Thoracic aorta (tissue), 2 donors: ENCODE results near the gene PIGT. TPM values are rescaled to one million over a fixed set of nuclear protein-coding genes. Genes with fewer than 3 reads are reported as not detected.

Experiments used
- ATAC-seq: fragments of 150-250 bp; one replicate; pipeline ENCODE4 v1.8.0; 2017; ENCODE audit warnings: low read depth; ENCODE audit not compliant: insufficient number of reproducible peaks, low FRiP score
- DNase-seq: peaks from one replicate; pipeline ENCODE4 v3.0.0-alpha.2; 2020; ENCODE audit warnings: low spot score
- H3K27ac ChIP-seq, 2 donors: fragments of 200-600 bp; sonication (generic); 1 replicate in 1 of 2; 2 replicates in 1 of 2; pipeline ENCODE4 v1.5.1; 2016; ENCODE audit warnings: mild to moderate bottlenecking in 2 of 2, moderate library complexity in 2 of 2
- H3K27me3 ChIP-seq: fragments of 200-600 bp; sonication (generic); replicated peaks from 2 replicates; pipeline ENCODE4 v1.6.0; 2016; ENCODE audit warnings: mild to moderate bottlenecking; ENCODE audit not compliant: insufficient read depth
- H3K36me3 ChIP-seq: fragments of 200-600 bp; sonication (generic); one replicate; pipeline ENCODE4 v1.5.1; 2016
- H3K4me1 ChIP-seq, 2 donors: fragments of 200-600 bp; sonication (generic); 1 replicate in 1 of 2; 2 replicates in 1 of 2; pipeline versions ENCODE4 v1.5.1 to v1.6.0; 2016; ENCODE audit warnings: low read depth in 2 of 2, mild to moderate bottlenecking in 1 of 2; ENCODE audit not compliant: control insufficient read depth in 1 of 2
- H3K4me3 ChIP-seq: fragments of 200-600 bp; sonication (generic); 2 replicates; pipeline ENCODE4 v1.5.1; 2016; ENCODE audit warnings: mild to moderate bottlenecking
- H3K9me3 ChIP-seq: fragments of 200-600 bp; sonication (generic); 2 replicates; pipeline ENCODE4 v1.5.1; 2016
- total RNA-seq, 2 donors: library from RNA; depleted of rRNA; stranded (reverse); fragments of >200 nt; gene quantifications; one replicate each; pipeline versions ENCODE4 v1.1.0 to v1.2.3, GENCODE V29; 2016
- TF ChIP-seq, protein P1 (sequence below): fragments of 200-600 bp; sonication (generic); IDR thresholded peaks from one replicate; pipeline ENCODE4 v1.5.1; 2019; ENCODE audit warnings: antibody characterized with exemption

Gene PIGT
- total RNA-seq, 2 donors from 2014 or later, result 117 to 169 TPM

GRCh38 chr20:45420125-45420524 is 4.2 kb downstream of the PIGT start:
- Histone ChIP-seq H3K9me3 (no peaks in the 10 kb centered on the region), H3K27ac (peak overlapping the region; percentile 2 to 56), H3K36me3 (peaks cover 36% of the 10 kb centered on the region), H3K27me3 (no peaks in the 10 kb centered on the region), H3K4me3 (no peak overlapping the region), H3K4me1 (peaks cover 6 to 36% of the 10 kb centered on the region in 2 donors)
- ATAC-seq, result no peak
- TF ChIP-seq, protein P1, sequence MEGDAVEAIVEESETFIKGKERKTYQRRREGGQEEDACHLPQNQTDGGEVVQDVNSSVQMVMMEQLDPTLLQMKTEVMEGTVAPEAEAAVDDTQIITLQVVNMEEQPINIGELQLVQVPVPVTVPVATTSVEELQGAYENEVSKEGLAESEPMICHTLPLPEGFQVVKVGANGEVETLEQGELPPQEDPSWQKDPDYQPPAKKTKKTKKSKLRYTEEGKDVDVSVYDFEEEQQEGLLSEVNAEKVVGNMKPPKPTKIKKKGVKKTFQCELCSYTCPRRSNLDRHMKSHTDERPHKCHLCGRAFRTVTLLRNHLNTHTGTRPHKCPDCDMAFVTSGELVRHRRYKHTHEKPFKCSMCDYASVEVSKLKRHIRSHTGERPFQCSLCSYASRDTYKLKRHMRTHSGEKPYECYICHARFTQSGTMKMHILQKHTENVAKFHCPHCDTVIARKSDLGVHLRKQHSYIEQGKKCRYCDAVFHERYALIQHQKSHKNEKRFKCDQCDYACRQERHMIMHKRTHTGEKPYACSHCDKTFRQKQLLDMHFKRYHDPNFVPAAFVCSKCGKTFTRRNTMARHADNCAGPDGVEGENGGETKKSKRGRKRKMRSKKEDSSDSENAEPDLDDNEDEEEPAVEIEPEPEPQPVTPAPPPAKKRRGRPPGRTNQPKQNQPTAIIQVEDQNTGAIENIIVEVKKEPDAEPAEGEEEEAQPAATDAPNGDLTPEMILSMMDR, result no peak
- DNase-seq, result no peak

- no peaks in the 10 kb centered on the region for H3K9me3 ChIP-seq
- TF ChIP-seq, protein P1, result no peak
- H3K4me1 ChIP-seq, result peaks cover 0 to 11% of the 10 kb centered on the region in 2 donors
- DNase-seq, result no peak
- ATAC-seq, result no peak
- H3K27me3 ChIP-seq, result no peaks in the 10 kb centered on the region
- no peak overlapping the region for H3K4me3 ChIP-seq
- H3K27ac ChIP-seq, result no peak overlapping the region
- H3K36me3 ChIP-seq, result peaks cover 49% of the 10 kb centered on the region
These were observed 7.8 kb downstream of the PIGT start for GRCh38 chr20:45423700-45424099.

DNA sequence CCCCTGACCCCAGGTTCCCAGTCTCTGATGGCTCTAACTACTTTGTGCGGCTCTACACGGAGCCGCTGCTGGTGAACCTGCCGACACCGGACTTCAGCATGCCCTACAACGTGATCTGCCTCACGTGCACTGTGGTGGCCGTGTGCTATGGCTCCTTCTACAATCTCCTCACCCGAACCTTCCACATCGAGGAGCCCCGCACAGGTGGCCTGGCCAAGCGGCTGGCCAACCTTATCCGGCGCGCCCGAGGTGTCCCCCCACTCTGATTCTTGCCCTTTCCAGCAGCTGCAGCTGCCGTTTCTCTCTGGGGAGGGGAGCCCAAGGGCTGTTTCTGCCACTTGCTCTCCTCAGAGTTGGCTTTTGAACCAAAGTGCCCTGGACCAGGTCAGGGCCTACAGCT is 9.6 kb downstream of the PIGT start:
- Histone ChIP-seq H3K27ac (no peak overlapping the region), H3K4me3 (no peak overlapping the region), H3K36me3 (peaks cover 43% of the 10 kb centered on the region), H3K4me1 (no peaks in the 10 kb centered on the region), H3K9me3 (no peaks in the 10 kb centered on the region), H3K27me3 (no peaks in the 10 kb centered on the region)
- ATAC-seq, result no peak
- DNase-seq, result no peak
- TF ChIP-seq, protein P1, result no peak

DNA sequence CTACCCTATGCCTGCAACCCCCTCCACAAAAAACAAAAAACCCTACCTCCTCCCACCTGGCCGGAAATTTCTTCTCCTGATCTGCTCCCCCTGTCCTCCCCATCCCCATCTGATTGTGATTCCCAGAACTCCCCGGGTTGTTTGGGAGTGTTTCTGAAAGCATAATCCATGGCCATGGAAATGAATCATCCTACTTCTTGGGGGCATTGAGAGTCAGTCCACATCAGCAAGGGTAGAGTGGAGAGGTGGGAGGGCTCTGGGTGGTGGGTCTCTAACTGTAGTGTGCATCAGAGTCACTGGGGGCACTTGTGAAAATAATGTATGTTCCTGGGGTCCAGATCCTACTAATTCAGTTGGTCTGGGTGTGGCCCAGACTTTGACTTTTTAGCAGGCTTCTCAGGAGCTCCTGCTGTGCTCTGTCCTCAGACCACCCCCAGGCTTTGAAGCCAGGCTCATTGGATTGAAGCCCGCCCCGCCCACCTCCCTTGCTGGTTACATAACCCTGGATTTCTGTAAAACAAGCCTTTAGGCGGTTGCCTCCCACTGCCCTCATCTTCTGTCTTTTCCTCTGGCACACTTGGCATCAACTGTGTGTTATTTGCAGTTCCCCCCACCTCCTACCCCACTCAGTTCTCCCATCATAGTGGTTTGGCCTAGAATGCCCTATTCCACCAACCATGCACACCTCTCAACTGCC is 10.5 kb downstream of the PIGT start:
- no peaks in the 10 kb centered on the region for H3K9me3 ChIP-seq
- peaks cover 34% of the 10 kb centered on the region for H3K36me3 ChIP-seq
- no peak overlapping the region for H3K4me3 ChIP-seq
- no peaks in the 10 kb centered on the region for H3K27me3 ChIP-seq
- no peaks in the 10 kb centered on the region for H3K4me1 ChIP-seq
- no peak for DNase-seq
- no peak for ATAC-seq
- H3K27ac ChIP-seq, result no peak overlapping the region
- TF ChIP-seq, protein P1, result no peak

- DNase-seq (no peak), ATAC-seq (no peak)
- Histone ChIP-seq H3K9me3 (no peaks in the 10 kb centered on the region), H3K27ac (no peak overlapping the region), H3K4me1 (no peaks in the 10 kb centered on the region), H3K4me3 (no peak overlapping the region), H3K27me3 (no peaks in the 10 kb centered on the region), H3K36me3 (peaks cover 28% of the 10 kb centered on the region)
- TF ChIP-seq, protein P1, result no peak
These were observed 11.6 kb downstream of the PIGT start for GRCh38 chr20:45427236-45428149.
